ENCODE results near the gene FIZ1. TPM values are rescaled to one million over a fixed set of nuclear protein-coding genes. Genes with fewer than 3 reads are reported as not detected.

Gene FIZ1
- total RNA-seq, 1 donor from 2014 or later = 19.1 TPM

GRCh38 chr19:55645512-55645881 is 46.2 kb upstream of the FIZ1 start:
- no peak overlapping the region for H3K27ac Mint-ChIP-seq (ENCODE audit: unreplicated experiment)
- peaks cover 54% of the 10 kb centered on the region for H3K4me1 Mint-ChIP-seq (ENCODE audit: unreplicated experiment)
- DNase-seq (ENCODE audit: extremely low spot score, unreplicated experiment) = no peak
- H3K4me3 Mint-ChIP-seq (ENCODE audit: unreplicated experiment) = peak overlapping the region; percentile 33
- no peaks in the 10 kb centered on the region for H3K9me3 Mint-ChIP-seq (ENCODE audit: unreplicated experiment)
- no peaks in the 10 kb centered on the region for H3K27me3 Mint-ChIP-seq (ENCODE audit: unreplicated experiment)
- H3K36me3 Mint-ChIP-seq (ENCODE audit: unreplicated experiment) = peaks cover 9% of the 10 kb centered on the region
- TF ChIP-seq, protein P1, sequence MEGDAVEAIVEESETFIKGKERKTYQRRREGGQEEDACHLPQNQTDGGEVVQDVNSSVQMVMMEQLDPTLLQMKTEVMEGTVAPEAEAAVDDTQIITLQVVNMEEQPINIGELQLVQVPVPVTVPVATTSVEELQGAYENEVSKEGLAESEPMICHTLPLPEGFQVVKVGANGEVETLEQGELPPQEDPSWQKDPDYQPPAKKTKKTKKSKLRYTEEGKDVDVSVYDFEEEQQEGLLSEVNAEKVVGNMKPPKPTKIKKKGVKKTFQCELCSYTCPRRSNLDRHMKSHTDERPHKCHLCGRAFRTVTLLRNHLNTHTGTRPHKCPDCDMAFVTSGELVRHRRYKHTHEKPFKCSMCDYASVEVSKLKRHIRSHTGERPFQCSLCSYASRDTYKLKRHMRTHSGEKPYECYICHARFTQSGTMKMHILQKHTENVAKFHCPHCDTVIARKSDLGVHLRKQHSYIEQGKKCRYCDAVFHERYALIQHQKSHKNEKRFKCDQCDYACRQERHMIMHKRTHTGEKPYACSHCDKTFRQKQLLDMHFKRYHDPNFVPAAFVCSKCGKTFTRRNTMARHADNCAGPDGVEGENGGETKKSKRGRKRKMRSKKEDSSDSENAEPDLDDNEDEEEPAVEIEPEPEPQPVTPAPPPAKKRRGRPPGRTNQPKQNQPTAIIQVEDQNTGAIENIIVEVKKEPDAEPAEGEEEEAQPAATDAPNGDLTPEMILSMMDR (IDR thresholded peaks at IDR 0.05) = no peak

GRCh38 chr19:55644842-55645511 is 45.7 kb upstream of the FIZ1 start:
- no peak for DNase-seq (ENCODE audit: extremely low spot score, unreplicated experiment)
- peaks cover 54% of the 10 kb centered on the region for H3K4me1 Mint-ChIP-seq (ENCODE audit: unreplicated experiment)
- no peak overlapping the region for H3K27ac Mint-ChIP-seq (ENCODE audit: unreplicated experiment)
- H3K4me3 Mint-ChIP-seq (ENCODE audit: unreplicated experiment) = peak overlapping the region; percentile 93
- peaks cover 4% of the 10 kb centered on the region for H3K36me3 Mint-ChIP-seq (ENCODE audit: unreplicated experiment)
- TF ChIP-seq, protein P1 (IDR thresholded peaks at IDR 0.05) = no peak
- no peaks in the 10 kb centered on the region for H3K27me3 Mint-ChIP-seq (ENCODE audit: unreplicated experiment)
- no peaks in the 10 kb centered on the region for H3K9me3 Mint-ChIP-seq (ENCODE audit: unreplicated experiment)

- H3K36me3 Mint-ChIP-seq (ENCODE audit: unreplicated experiment) = peaks cover 4% of the 10 kb centered on the region
- peaks cover 55% of the 10 kb centered on the region for H3K4me1 Mint-ChIP-seq (ENCODE audit: unreplicated experiment)
- DNase-seq (ENCODE audit: extremely low spot score, unreplicated experiment) = no peak
- TF ChIP-seq, protein P1 (IDR thresholded peaks at IDR 0.05) = no peak
- peak overlapping the region; percentile 93 for H3K4me3 Mint-ChIP-seq (ENCODE audit: unreplicated experiment)
- H3K9me3 Mint-ChIP-seq (ENCODE audit: unreplicated experiment) = no peaks in the 10 kb centered on the region
- H3K27ac Mint-ChIP-seq (ENCODE audit: unreplicated experiment) = peak overlapping the region; percentile 78
- no peaks in the 10 kb centered on the region for H3K27me3 Mint-ChIP-seq (ENCODE audit: unreplicated experiment)
Observed at GRCh38 chr19:55644191-55644833, 45.0 kb upstream of the FIZ1 start.

- peaks cover 57% of the 10 kb centered on the region for H3K4me1 Mint-ChIP-seq (ENCODE audit: unreplicated experiment)
- DNase-seq (ENCODE audit: extremely low spot score, unreplicated experiment) = no peak
Observed at GRCh38 chr19:55643887-55644176, 44.5 kb upstream of the FIZ1 start.

More at GRCh38 chr19:55643887-55644176, 44.5 kb upstream of the FIZ1 start:
- Mint-ChIP-seq H3K4me3 (ENCODE audit: unreplicated experiment) (peak overlapping the region; percentile 93), H3K36me3 (ENCODE audit: unreplicated experiment) (peaks cover 7% of the 10 kb centered on the region), H3K9me3 (ENCODE audit: unreplicated experiment) (no peaks in the 10 kb centered on the region), H3K27me3 (ENCODE audit: unreplicated experiment) (no peaks in the 10 kb centered on the region), H3K27ac (ENCODE audit: unreplicated experiment) (peak overlapping the region; percentile 78)
- TF ChIP-seq, protein P1 (IDR thresholded peaks at IDR 0.05) = no peak
